GM12874 (cell line): ENCODE data around the gene ANKRD63.

ENCODE experiments used
- CTCF ChIP-seq: IDR thresholded peaks from 2 replicates; pipeline ENCODE4 v1.5.1; 2011; ENCODE audit warnings: low read depth, mild to moderate bottlenecking, control low read depth, low read length, moderate library complexity; ENCODE audit not compliant: insufficient read depth

Gene ANKRD63

GRCh38 chr15:40234783-40235182 lies 48.1 kb downstream of the ANKRD63 start:
- TF ChIP-seq CTCF, result no peak

GRCh38 chr15:40233727-40234577 lies 48.9 kb downstream of the ANKRD63 start:
- no peak for TF ChIP-seq CTCF

- TF ChIP-seq CTCF, result no peak
Measured at GRCh38 chr15:40232625-40233070, 50.2 kb downstream of the ANKRD63 start.
